HCT116 (cell line): ENCODE results near the gene IL17RD. TPM values are rescaled to one million over a fixed set of nuclear protein-coding genes. Genes with fewer than 3 reads are reported as not detected.

ENCODE experiments used
- ATAC-seq: fragments of 200-7000 bp; cut with Tn5 transposase; 2 replicates; pipeline ENCODE4 v1.9.1; 2020; ENCODE audit warnings: mild to moderate bottlenecking, moderate library complexity
- BruUV-seq: library from RNA; stranded (reverse); fragments of 400-500 nt; replicated peaks from 2 replicates; lab custom pipeline; 2021; lab: Mats Ljungman, UMichigan
- CTCF ChIA-PET: fragments of 300-600 bp; sonication (Branson Sonifier 250); formaldehyde crosslinking; loops from one replicate; lab custom pipeline; 2021; ENCODE audit warnings: antibody characterized with exemption; lab: Charles Lee
- POLR2A ChIA-PET: fragments of 300-600, 350-600 bp; sonication (Branson Sonifier 250); formaldehyde crosslinking; loops from one replicate; lab custom pipeline; 2021; ENCODE audit warnings: antibody characterized with exemption; lab: Charles Lee
- RAD21 ChIA-PET, 2 experiments: fragments of 300-600 bp; sonication (Branson Sonifier 250); formaldehyde crosslinking; loops; one replicate each; lab custom pipeline; 2023; ENCODE audit warnings: low total read pairs in 2 of 2; ENCODE audit not compliant: uncharacterized antibody in 2 of 2, unreplicated experiment in 2 of 2, low non-redundant PET in 1 of 2; lab: Charles Lee
- DNase-seq: peaks from one replicate; pipeline ENCODE4 v3.0.0-alpha.2; 2010; ENCODE audit warnings: low read depth, low spot score
- H2AFZ ChIP-seq: fragments of 200-600 bp; shearing (Covaris generic), sonication (generic); 2 replicates; pipeline ENCODE4 v1.6.1; 2017; ENCODE audit warnings: low read depth, mixed run types, mixed read lengths, antibody characterized with exemption, low read length; ENCODE audit not compliant: poor library complexity, severe bottlenecking
- H3K27ac ChIP-seq: 2 replicates; pipeline ENCODE4 v1.5.1; 2012; ENCODE audit warnings: low read depth, low read length
- H3K27me3 ChIP-seq: fragments of 200-600 bp; sonication (generic); 2 replicates; pipeline ENCODE4 v1.6.1; 2016; ENCODE audit warnings: mixed run types, low read length, mixed read lengths; ENCODE audit not compliant: insufficient read depth
- H3K36me3 ChIP-seq, 2 experiments: fragments of 200-500 bp in 1 of 2; fragments of 200-600 bp in 1 of 2; sonication (Bioruptor generic) in 1 of 2; sonication (generic) in 1 of 2; 2 replicates each; pipeline versions ENCODE4 v1.5.1 to v1.6.1; 2014 to 2016; ENCODE audit warnings: low read length in 2 of 2, inconsistent platforms in 1 of 2, mixed read lengths in 1 of 2, mixed run types in 1 of 2; ENCODE audit not compliant: insufficient read depth in 2 of 2, control insufficient read depth in 1 of 2
- H3K4me1 ChIP-seq, 2 experiments: fragments of 200-600 bp in 1 of 2; sonication (generic) in 1 of 2; 2 replicates each; pipeline versions ENCODE4 v1.5.1 to v1.6.1; 2012 to 2017; ENCODE audit warnings: low read length in 2 of 2, inconsistent platforms in 1 of 2, mild to moderate bottlenecking in 1 of 2, mixed read lengths in 1 of 2, mixed run types in 1 of 2, moderate library complexity in 1 of 2; ENCODE audit not compliant: insufficient read depth in 2 of 2, control insufficient read depth in 1 of 2
- H3K4me2 ChIP-seq: fragments of 200-600 bp; sonication (generic); 2 replicates; pipeline ENCODE4 v1.6.1; 2017; ENCODE audit warnings: mixed run types, low read length, mixed read lengths
- H3K4me3 ChIP-seq, 2 experiments: fragments of 200-600 bp in 1 of 2; sonication (generic) in 1 of 2; replicated peaks in 1 of 2; 2 replicates each; pipeline ENCODE4 v1.5.1; 2011 to 2016; ENCODE audit warnings: low read length in 2 of 2, control low read depth in 1 of 2, low read depth in 1 of 2, mild to moderate bottlenecking in 1 of 2, mixed read lengths in 1 of 2, mixed run types in 1 of 2
- H3K79me2 ChIP-seq: fragments of 200-600 bp; sonication (generic); 2 replicates; pipeline ENCODE4 v1.6.1; 2017; ENCODE audit warnings: mild to moderate bottlenecking, mixed run types, low read length, moderate library complexity, mixed read lengths; ENCODE audit not compliant: insufficient read depth
- H3K9ac ChIP-seq: fragments of 200-600 bp; sonication (generic); 2 replicates; pipeline ENCODE4 v1.6.1; 2016; ENCODE audit warnings: low read length, mixed read lengths
- H3K9me2 ChIP-seq: fragments of 200-600 bp; sonication (generic), shearing (Covaris generic); 2 replicates; pipeline ENCODE4 v1.6.1; 2017; ENCODE audit warnings: mixed run types, mild to moderate bottlenecking, moderate library complexity; ENCODE audit not compliant: insufficient read depth
- H3K9me3 ChIP-seq, 2 experiments: fragments of 200-500 bp in 1 of 2; fragments of 200-600 bp in 1 of 2; sonication (Bioruptor generic) in 1 of 2; sonication (generic) in 1 of 2; 2 replicates each; pipeline ENCODE4 v1.6.1; 2014 to 2017; ENCODE audit warnings: low read length in 2 of 2, mixed read lengths in 2 of 2, inconsistent platforms in 1 of 2, low read depth in 1 of 2, mild to moderate bottlenecking in 1 of 2, mixed run types in 1 of 2, moderate library complexity in 1 of 2; ENCODE audit not compliant: control insufficient read depth in 1 of 2, insufficient read depth in 1 of 2
- H4K20me1 ChIP-seq: fragments of 200-600 bp; sonication (generic), shearing (Covaris generic); 2 replicates; pipeline ENCODE4 v1.6.1; 2017; ENCODE audit warnings: mixed run types, mild to moderate bottlenecking, moderate library complexity; ENCODE audit not compliant: insufficient read depth
- ELF1 ChIP-seq: IDR thresholded peaks from 2 replicates; pipeline ENCODE4 v1.6.1; 2012; ENCODE audit warnings: low read depth, borderline replicate concordance
- EZH2 ChIP-seq: fragments of 200-600 bp; sonication (generic); IDR thresholded peaks from 2 replicates; pipeline ENCODE4 v1.6.1; 2017; ENCODE audit warnings: antibody characterized with exemption, mixed run types
- FOSL1 ChIP-seq: IDR thresholded peaks from 2 replicates; pipeline ENCODE4 v1.6.1; 2012; ENCODE audit warnings: low read depth
- JUND ChIP-seq: IDR thresholded peaks from 2 replicates; pipeline ENCODE4 v1.6.1; 2012
- POLR2AphosphoS5 ChIP-seq: IDR thresholded peaks from 2 replicates; pipeline ENCODE4 v1.6.1; 2011; ENCODE audit warnings: mild to moderate bottlenecking, low read depth, low read length, moderate library complexity
- SP1 ChIP-seq: IDR thresholded peaks from 2 replicates; pipeline ENCODE4 v1.6.1; 2012; ENCODE audit warnings: low read depth
- TCF7L2 ChIP-seq: IDR thresholded peaks from 2 replicates; pipeline ENCODE4 v1.7.0; 2011; ENCODE audit warnings: borderline replicate concordance, inconsistent platforms; ENCODE audit not compliant: insufficient read depth, insufficient read length; ENCODE audit errors: extremely low read depth
- intact Hi-C: fragments of 100-400 bp; cut with micrococcal nuclease; formaldehyde crosslinking; loops from 2 replicates; pipeline ENCODE4 v1.10.0; 2022
- total RNA-seq: library from RNA; stranded (reverse); gene quantifications from one replicate; pipeline ENCODE4 v1.2.1, GENCODE V29; 2021; ENCODE audit not compliant: unreplicated experiment
- TF ChIP-seq, protein P1 (sequence below): IDR thresholded peaks from 2 replicates; pipeline ENCODE4 v1.6.1; 2012
- TF ChIP-seq, protein P2 (sequence below): IDR thresholded peaks from 2 replicates; pipeline ENCODE4 v1.6.1; 2012; ENCODE audit warnings: low read depth

Gene IL17RD
- total RNA-seq, 1 experiment from 2014 or later, result 12.3 TPM

DNA sequence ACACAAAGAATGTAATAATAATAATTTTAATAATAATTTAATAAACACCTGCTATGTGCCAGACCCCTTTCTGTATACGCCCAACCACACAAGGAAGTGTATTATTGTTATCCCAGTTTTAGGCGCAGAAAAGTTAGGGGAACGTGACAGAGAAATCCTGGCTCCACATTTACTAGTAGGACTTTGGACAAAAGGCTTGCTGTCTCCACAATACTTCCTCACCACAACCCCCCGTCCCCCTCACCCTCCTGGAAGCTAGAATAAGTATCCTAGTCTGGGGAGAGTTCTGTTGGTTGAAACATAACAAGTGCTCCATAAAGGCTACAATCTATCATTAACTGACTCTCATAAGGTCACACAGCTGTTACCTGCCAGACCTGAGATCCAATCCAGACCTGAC is 488 bp upstream of the IL17RD start:
- Histone ChIP-seq H3K36me3 (no peaks in the 10 kb centered on the region), H3K4me3 (0 out of 4 replicates have a peak overlapping the region, but pooled peaks of 1 of the 2 experiments have one; percentile 9), H3K79me2 (no peaks in the 10 kb centered on the region), H4K20me1 (no peaks in the 10 kb centered on the region), H2AFZ (peak overlapping the region; percentile 62), H3K4me2 (peak overlapping the region; percentile 86), H3K9me2 (no peaks in the 10 kb centered on the region), H3K4me1 (peaks cover 6 to 26% of the 10 kb centered on the region in 2 experiments; a peak in 3 of 4 replicates), H3K27me3 (no peaks in the 10 kb centered on the region), H3K9me3 (no peaks in the 10 kb centered on the region), H3K27ac (no peak overlapping the region), H3K9ac (no peak overlapping the region)
- RAD21 ChIA-PET, result no interaction called here
- CTCF ChIA-PET, result no interaction called here
- POLR2A ChIA-PET, result no interaction called here
- intact Hi-C loops, result no loop called here
- DNase-seq (no peak), ATAC-seq (no peak)
- TF ChIP-seq JUND (no peak), POLR2AphosphoS5 (no peak), SP1 (no peak), TCF7L2 (no peak), EZH2 (no peak), ELF1 (no peak), FOSL1 (no peak)
- TF ChIP-seq, protein P1, sequence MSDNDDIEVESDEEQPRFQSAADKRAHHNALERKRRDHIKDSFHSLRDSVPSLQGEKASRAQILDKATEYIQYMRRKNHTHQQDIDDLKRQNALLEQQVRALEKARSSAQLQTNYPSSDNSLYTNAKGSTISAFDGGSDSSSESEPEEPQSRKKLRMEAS, result no peak
- TF ChIP-seq, protein P2, sequence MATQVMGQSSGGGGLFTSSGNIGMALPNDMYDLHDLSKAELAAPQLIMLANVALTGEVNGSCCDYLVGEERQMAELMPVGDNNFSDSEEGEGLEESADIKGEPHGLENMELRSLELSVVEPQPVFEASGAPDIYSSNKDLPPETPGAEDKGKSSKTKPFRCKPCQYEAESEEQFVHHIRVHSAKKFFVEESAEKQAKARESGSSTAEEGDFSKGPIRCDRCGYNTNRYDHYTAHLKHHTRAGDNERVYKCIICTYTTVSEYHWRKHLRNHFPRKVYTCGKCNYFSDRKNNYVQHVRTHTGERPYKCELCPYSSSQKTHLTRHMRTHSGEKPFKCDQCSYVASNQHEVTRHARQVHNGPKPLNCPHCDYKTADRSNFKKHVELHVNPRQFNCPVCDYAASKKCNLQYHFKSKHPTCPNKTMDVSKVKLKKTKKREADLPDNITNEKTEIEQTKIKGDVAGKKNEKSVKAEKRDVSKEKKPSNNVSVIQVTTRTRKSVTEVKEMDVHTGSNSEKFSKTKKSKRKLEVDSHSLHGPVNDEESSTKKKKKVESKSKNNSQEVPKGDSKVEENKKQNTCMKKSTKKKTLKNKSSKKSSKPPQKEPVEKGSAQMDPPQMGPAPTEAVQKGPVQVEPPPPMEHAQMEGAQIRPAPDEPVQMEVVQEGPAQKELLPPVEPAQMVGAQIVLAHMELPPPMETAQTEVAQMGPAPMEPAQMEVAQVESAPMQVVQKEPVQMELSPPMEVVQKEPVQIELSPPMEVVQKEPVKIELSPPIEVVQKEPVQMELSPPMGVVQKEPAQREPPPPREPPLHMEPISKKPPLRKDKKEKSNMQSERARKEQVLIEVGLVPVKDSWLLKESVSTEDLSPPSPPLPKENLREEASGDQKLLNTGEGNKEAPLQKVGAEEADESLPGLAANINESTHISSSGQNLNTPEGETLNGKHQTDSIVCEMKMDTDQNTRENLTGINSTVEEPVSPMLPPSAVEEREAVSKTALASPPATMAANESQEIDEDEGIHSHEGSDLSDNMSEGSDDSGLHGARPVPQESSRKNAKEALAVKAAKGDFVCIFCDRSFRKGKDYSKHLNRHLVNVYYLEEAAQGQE, result no peak
- BruUV-seq, result no TSS peak
